Ovary (tissue), 9 donors: ENCODE measurements around the gene CXCR5. TPM values are rescaled to one million over a fixed set of nuclear protein-coding genes. Genes with fewer than 3 reads are reported as not detected.

Experiments used
- DNase-seq, 5 donors: peaks; one replicate each; pipeline ENCODE4 v3.0.0-alpha.2; 2019 to 2020
- H3K27ac ChIP-seq, 2 donors: fragments of 200-600 bp; one replicate each; pipeline versions ENCODE4 v1.5.1 to v1.8.0; 2019 to 2022
- H3K27me3 ChIP-seq: fragments of 200-600 bp; one replicate; pipeline ENCODE4 v1.8.0; 2022
- H3K36me3 ChIP-seq: fragments of 200-600 bp; sonication (generic); one replicate; pipeline ENCODE4 v1.5.1; 2019
- H3K4me1 ChIP-seq: one replicate; pipeline ENCODE4 v1.8.1; 2013; ENCODE audit warnings: mild to moderate bottlenecking, moderate library complexity; ENCODE audit not compliant: insufficient read depth
- H3K4me3 ChIP-seq: fragments of 200-600 bp; sonication (generic); one replicate; pipeline ENCODE4 v1.5.1; 2017
- H3K9me3 ChIP-seq, 2 donors: fragments of 200-600 bp in 1 of 2; sonication (generic) in 1 of 2; one replicate each; pipeline versions ENCODE4 v1.5.1 to v1.8.1; 2013 to 2019; ENCODE audit warnings: mild to moderate bottlenecking in 1 of 2, moderate library complexity in 1 of 2
- EP300 ChIP-seq: sonication (generic); formaldehyde crosslinking; IDR thresholded peaks from one replicate; pipeline ENCODE4 v1.6.1; 2017; ENCODE audit warnings: antibody characterized with exemption
- POLR2A ChIP-seq: fragments of 450-650 bp; IDR thresholded peaks from one replicate; pipeline ENCODE4 v1.6.1; 2017; ENCODE audit warnings: antibody characterized with exemption, mild to moderate bottlenecking, moderate library complexity
- WGBS, 3 donors: extraction: QIAGEN DNeasy Blood & Tissue Kit in 1 of 3; methylation state at CpG; one replicate each; pipeline versions ENCODE4 v1.1.5 to v1.1.7; 2013 to 2017; 5-methylcytosine and 5-hydroxymethylcytosine counted together
- intact Hi-C, 4 donors: fragments of 100-400 bp; cut with DNase I; formaldehyde crosslinking; loops; one replicate each; pipeline versions ENCODE4 v1.11.0 to v1.15.1; 2022 to 2023
- polyA plus RNA-seq, 2 donors: library from polyadenylated mRNA; stranded (reverse); fragments of 200-250 nt in 1 of 2; fragments of 350-450 nt in 1 of 2; fragmentation: Illumina TruSeq in 1 of 2; extraction: RNeasy Lipid Tissue Mini Kit (QIAGEN cat#74804) in 1 of 2; gene quantifications; one replicate each; pipeline ENCODE4 v1.2.3, GENCODE V29; 2013 to 2014
- total RNA-seq, 7 donors: library from RNA; depleted of rRNA in 2 of 7; stranded (reverse); fragments of >200 nt in 2 of 7; fragmentation: NEBNext Ultra II Directional in 3 of 7; extraction: Animal tissue kit (Norgen Biotek cat#: 25700) in 3 of 7; gene quantifications; one replicate each; pipeline versions ENCODE4 v1.1.0 to v1.2.4, GENCODE V29; 2016 to 2023
- TF ChIP-seq, protein P1 (sequence below), 3 donors: fragments of 450-650 bp in 2 of 3; fragments of 200-600 bp in 1 of 3; IDR thresholded peaks; one replicate each; pipeline versions ENCODE4 v1.5.1 to v1.8.0; 2016 to 2022; ENCODE audit warnings: antibody characterized with exemption in 3 of 3, mild to moderate bottlenecking in 1 of 3
- donor health status: DM: no; HTN: no; CAD: no; lungs with moderate emphysema.
- donor health status: DM: no; HTN: no; CAD: no.
- donor health status: Bipolar disorder and iron deficiency.
- donor health status: DM: yes; HTN: yes; CAD: no.
- donor health status: DM: no; HTN: no; CAD: no.
- donor health status: DM: yes; HTN: yes; CAD: no.

Gene CXCR5
- total and polyA plus RNA-seq, 9 donors, result 0.05 to 0.17 TPM; not detected in 7

DNA sequence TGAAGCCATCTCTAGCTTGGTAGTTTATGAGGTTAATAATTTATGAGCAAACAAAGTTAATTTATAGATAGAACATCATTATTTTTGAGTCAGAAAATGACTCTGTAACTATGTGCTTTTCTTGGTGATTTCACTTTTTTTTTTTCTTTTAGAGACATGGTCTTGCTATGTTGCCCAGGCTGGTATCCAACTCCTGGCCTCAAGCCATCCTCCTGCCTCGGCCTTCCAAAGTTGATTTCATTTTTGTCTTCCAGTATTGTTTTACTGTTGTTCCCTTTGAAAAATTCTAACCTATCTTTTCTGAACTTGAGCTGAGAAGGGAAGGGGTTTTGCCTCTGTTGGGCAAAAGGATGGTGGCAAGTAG, 706 bp upstream of the CXCR5 start:
- no peaks in the 10 kb centered on the region for H3K9me3 ChIP-seq
- no peak overlapping the region for H3K27ac ChIP-seq
- TF ChIP-seq, protein P1, sequence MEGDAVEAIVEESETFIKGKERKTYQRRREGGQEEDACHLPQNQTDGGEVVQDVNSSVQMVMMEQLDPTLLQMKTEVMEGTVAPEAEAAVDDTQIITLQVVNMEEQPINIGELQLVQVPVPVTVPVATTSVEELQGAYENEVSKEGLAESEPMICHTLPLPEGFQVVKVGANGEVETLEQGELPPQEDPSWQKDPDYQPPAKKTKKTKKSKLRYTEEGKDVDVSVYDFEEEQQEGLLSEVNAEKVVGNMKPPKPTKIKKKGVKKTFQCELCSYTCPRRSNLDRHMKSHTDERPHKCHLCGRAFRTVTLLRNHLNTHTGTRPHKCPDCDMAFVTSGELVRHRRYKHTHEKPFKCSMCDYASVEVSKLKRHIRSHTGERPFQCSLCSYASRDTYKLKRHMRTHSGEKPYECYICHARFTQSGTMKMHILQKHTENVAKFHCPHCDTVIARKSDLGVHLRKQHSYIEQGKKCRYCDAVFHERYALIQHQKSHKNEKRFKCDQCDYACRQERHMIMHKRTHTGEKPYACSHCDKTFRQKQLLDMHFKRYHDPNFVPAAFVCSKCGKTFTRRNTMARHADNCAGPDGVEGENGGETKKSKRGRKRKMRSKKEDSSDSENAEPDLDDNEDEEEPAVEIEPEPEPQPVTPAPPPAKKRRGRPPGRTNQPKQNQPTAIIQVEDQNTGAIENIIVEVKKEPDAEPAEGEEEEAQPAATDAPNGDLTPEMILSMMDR (IDR thresholded peaks at IDR 0.05), result no peak
- TF ChIP-seq POLR2A (no peak), EP300 (no peak)
- no peaks in the 10 kb centered on the region for H3K27me3 ChIP-seq
- no peak overlapping the region for H3K4me3 ChIP-seq
- DNase-seq, result no peak
- no peaks in the 10 kb centered on the region for H3K36me3 ChIP-seq
- 22 to 28% (median 26%) methylated on average over 1 of the region's 1 CpG for WGBS, 3 donors
- intact Hi-C loops, result no loop called here
- peaks cover 1% of the 10 kb centered on the region for H3K4me1 ChIP-seq

DNA sequence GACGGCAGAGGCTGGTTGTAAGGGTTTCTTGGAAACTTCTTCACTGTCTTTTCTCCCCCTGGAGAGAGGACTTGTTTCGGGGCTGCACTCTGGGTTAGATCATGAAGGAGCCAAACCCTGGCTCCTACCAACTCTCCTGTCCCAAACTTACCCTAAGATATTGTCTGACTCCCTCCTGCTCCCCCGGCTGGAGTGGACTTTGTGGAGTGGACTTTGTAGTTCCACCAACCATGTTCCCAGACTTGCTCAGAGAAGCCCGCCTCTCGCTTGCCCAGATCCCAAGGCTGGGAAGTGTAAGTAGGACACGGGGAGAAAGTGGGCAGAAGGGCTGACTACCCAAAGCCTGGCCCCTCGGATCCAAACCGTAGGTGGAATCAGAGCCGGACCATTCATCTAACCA, 1.2 kb downstream of the CXCR5 start:
- no peaks in the 10 kb centered on the region for H3K9me3 ChIP-seq
- no peak for DNase-seq
- TF ChIP-seq, protein P1 (IDR thresholded peaks at IDR 0.05), result no peak
- no peak for TF ChIP-seq EP300
- TF ChIP-seq POLR2A, result no peak
- H3K4me3 ChIP-seq, result no peak overlapping the region
- H3K27ac ChIP-seq, result no peak overlapping the region
- H3K36me3 ChIP-seq, result no peaks in the 10 kb centered on the region
- peaks cover 5% of the 10 kb centered on the region for H3K4me1 ChIP-seq
- H3K27me3 ChIP-seq, result no peaks in the 10 kb centered on the region
- 91 to 95% (median 94%) methylated on average over 9 of the region's 9 CpGs for WGBS, 3 donors
- intact Hi-C loops, result no loop called here

DNA sequence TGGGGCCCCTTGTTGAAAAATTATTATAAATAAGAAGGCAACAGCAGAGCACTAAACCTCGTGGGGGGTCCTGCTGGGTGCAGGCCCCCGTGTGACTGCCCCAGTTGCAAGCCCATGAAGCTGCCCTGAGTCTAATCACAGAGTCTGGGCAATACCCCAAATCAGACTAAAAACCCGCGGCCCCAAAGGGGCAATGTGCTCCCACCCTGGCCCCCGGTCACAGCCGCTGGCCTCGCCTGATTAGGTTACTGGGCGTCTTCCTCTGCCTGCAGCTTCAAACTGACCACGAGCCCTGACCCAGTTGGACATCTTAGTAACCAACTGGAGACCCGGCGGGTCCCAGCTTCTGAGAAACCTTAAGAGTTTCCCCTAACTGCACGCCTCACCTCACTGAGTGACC, 1.6 kb downstream of the CXCR5 start:
- no peaks in the 10 kb centered on the region for H3K9me3 ChIP-seq
- no peaks in the 10 kb centered on the region for H3K36me3 ChIP-seq
- H3K27me3 ChIP-seq, result no peaks in the 10 kb centered on the region
- 91 to 93% (median 93%) methylated on average over 12 of the region's 12 CpGs for WGBS, 3 donors
- no peak overlapping the region for H3K27ac ChIP-seq
- H3K4me1 ChIP-seq, result peaks cover 7% of the 10 kb centered on the region
- TF ChIP-seq EP300, result no peak
- no peak for TF ChIP-seq POLR2A
- TF ChIP-seq, protein P1 (IDR thresholded peaks at IDR 0.05), result no peak
- no peak overlapping the region for H3K4me3 ChIP-seq
- DNase-seq, result no peak
- intact Hi-C loops, result no loop called here

DNA sequence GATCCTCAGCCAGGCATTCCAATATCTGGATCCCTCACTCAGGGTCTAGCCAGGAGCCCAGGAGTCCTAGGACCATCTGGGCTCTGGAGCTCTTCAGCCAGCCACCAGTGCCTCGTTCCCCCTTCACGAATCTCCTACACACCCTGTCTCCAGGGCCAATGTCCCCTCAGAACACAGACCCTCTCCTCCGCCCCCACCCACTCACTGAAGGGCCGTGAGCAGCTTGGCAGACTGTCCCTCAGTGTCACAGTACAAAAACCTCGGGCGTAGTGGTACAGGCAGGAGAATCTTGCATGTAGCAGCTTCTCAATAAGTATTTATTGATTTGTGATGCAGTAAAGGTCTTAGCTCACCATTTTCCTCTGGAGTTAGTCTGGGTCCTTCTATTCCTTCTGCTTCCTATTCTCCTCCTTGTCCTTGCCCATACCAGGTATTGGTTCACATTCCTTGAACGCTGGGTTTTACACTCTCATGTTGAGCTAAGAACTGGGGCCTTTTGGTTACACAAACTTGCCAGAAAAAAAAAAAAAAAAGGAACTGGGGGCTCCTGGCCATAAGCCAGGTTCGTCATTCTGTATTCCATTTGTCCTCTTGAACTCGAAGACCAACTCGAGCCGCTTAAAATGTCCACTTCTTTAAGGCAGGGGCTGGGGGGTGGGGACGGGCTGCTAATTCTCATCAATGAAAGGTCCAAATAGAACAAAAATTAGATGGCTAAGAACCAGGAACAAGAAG, 2.3 kb downstream of the CXCR5 start:
- no peaks in the 10 kb centered on the region for H3K36me3 ChIP-seq
- no peaks in the 10 kb centered on the region for H3K27me3 ChIP-seq
- H3K27ac ChIP-seq, result no peak overlapping the region
- no peak for DNase-seq
- no peaks in the 10 kb centered on the region for H3K9me3 ChIP-seq
- peaks cover 7% of the 10 kb centered on the region for H3K4me1 ChIP-seq
- TF ChIP-seq, protein P1 (IDR thresholded peaks at IDR 0.05), result no peak
- no peak for TF ChIP-seq EP300
- no peak for TF ChIP-seq POLR2A
- 78 to 80% (median 79%) methylated on average over 12 of the region's 12 CpGs for WGBS, 3 donors
- H3K4me3 ChIP-seq, result no peak overlapping the region
- intact Hi-C loops, result no loop called here
